Measurements from ENCODE around the gene ANK3. TPM values are rescaled to one million over a fixed set of nuclear protein-coding genes. Genes with fewer than 3 reads are reported as not detected.

The ANK3 gene
- total RNA-seq, 1 experiment from 2014 or later: 32.0 TPM

GRCh38 chr10:60024506-60024905 is 365.2 kb downstream of the ANK3 start:
- Histone ChIP-seq H3K4me3 (no peak overlapping the region), H3K4me2 (no peak overlapping the region), H3K27ac (no peak overlapping the region), H3K4me1 (replicated peaks; ENCODE audit: insufficient read depth) (no peaks in the 10 kb centered on the region), H3K27me3 (ENCODE audit: insufficient read depth, low read depth) (no peaks in the 10 kb centered on the region), H3K36me3 (ENCODE audit: low read depth) (no peaks in the 10 kb centered on the region), H3F3A (ENCODE audit: insufficient read depth, low read depth) (no peaks in the 10 kb centered on the region), H3K9me2 (ENCODE audit: insufficient read depth) (no peaks in the 10 kb centered on the region), H3K79me2 (ENCODE audit: low read depth) (no peaks in the 10 kb centered on the region), H4K20me1 (ENCODE audit: insufficient read depth) (no peaks in the 10 kb centered on the region), H2AFZ (no peak overlapping the region), H3K9me3 (ENCODE audit: insufficient read depth, low read depth) (no peaks in the 10 kb centered on the region)
- no peak for TF ChIP-seq EZH2 (IDR thresholded peaks at IDR 0.05; ENCODE audit: low read depth)
- TF ChIP-seq CTCF (conservative IDR thresholded peaks at IDR 0.05): no peak
- intact Hi-C loops (cut with micrococcal nuclease; ENCODE audit: unreplicated experiment): no loop called here
- ChIA-PET CTCF (no interaction called here), POLR2A (ENCODE audit: unreplicated experiment) (no interaction called here)
- BruUV-seq (replicated peaks): no TSS peak
- no peak for DNase-seq

GRCh38 chr10:60023155-60023877 is 366.4 kb downstream of the ANK3 start:
- BruUV-seq (replicated peaks): no TSS peak
- Histone ChIP-seq H3K9me3 (ENCODE audit: insufficient read depth, low read depth) (no peaks in the 10 kb centered on the region), H3K36me3 (ENCODE audit: low read depth) (no peaks in the 10 kb centered on the region), H3K4me3 (no peak overlapping the region), H3K79me2 (ENCODE audit: low read depth) (no peaks in the 10 kb centered on the region), H2AFZ (no peak overlapping the region), H3K27me3 (ENCODE audit: insufficient read depth, low read depth) (no peaks in the 10 kb centered on the region), H3F3A (ENCODE audit: insufficient read depth, low read depth) (no peaks in the 10 kb centered on the region), H3K9me2 (ENCODE audit: insufficient read depth) (no peaks in the 10 kb centered on the region), H3K4me1 (replicated peaks; ENCODE audit: insufficient read depth) (no peaks in the 10 kb centered on the region), H4K20me1 (ENCODE audit: insufficient read depth) (no peaks in the 10 kb centered on the region), H3K27ac (no peak overlapping the region), H3K4me2 (no peak overlapping the region)
- TF ChIP-seq EZH2 (IDR thresholded peaks at IDR 0.05; ENCODE audit: low read depth) (no peak), CTCF (conservative IDR thresholded peaks at IDR 0.05) (no peak)
- no peak for DNase-seq
- ChIA-PET CTCF (no interaction called here), POLR2A (ENCODE audit: unreplicated experiment) (no interaction called here)
- intact Hi-C loops (cut with micrococcal nuclease; ENCODE audit: unreplicated experiment): no loop called here

GRCh38 chr10:60021361-60021760 is 368.3 kb downstream of the ANK3 start:
- intact Hi-C loops (cut with micrococcal nuclease; ENCODE audit: unreplicated experiment): no loop called here

More at GRCh38 chr10:60021361-60021760, 368.3 kb downstream of the ANK3 start:
- H3K27me3 ChIP-seq (ENCODE audit: insufficient read depth, low read depth): no peaks in the 10 kb centered on the region
- H3K79me2 ChIP-seq (ENCODE audit: low read depth): no peaks in the 10 kb centered on the region
- TF ChIP-seq CTCF (conservative IDR thresholded peaks at IDR 0.05) (no peak), EZH2 (IDR thresholded peaks at IDR 0.05; ENCODE audit: low read depth) (no peak)
- H3K4me3 ChIP-seq: no peak overlapping the region
- DNase-seq: no peak
- no peaks in the 10 kb centered on the region for H3K9me3 ChIP-seq (ENCODE audit: insufficient read depth, low read depth)
- no peaks in the 10 kb centered on the region for H3K9me2 ChIP-seq (ENCODE audit: insufficient read depth)
- H3F3A ChIP-seq (ENCODE audit: insufficient read depth, low read depth): no peaks in the 10 kb centered on the region
- no peak overlapping the region for H3K4me2 ChIP-seq
- ChIA-PET POLR2A (ENCODE audit: unreplicated experiment) (no interaction called here), CTCF (no interaction called here)
- H3K4me1 ChIP-seq (replicated peaks; ENCODE audit: insufficient read depth): no peaks in the 10 kb centered on the region
- no peak overlapping the region for H3K27ac ChIP-seq
- H3K36me3 ChIP-seq (ENCODE audit: low read depth): no peaks in the 10 kb centered on the region
- no peak overlapping the region for H2AFZ ChIP-seq
- no peaks in the 10 kb centered on the region for H4K20me1 ChIP-seq (ENCODE audit: insufficient read depth)
- BruUV-seq (replicated peaks): no TSS peak
